ENCODE measurements around the gene XAB2.

The XAB2 gene

GRCh38 chr19:7632340-7633203, 3.2 kb upstream of the XAB2 start:
- no peak for DNase-seq

- no peak for DNase-seq
Observed at GRCh38 chr19:7631577-7631976, 2.2 kb upstream of the XAB2 start.

GRCh38 chr19:7628589-7629311, 595 bp downstream of the XAB2 start:
- DNase-seq = no peak

GRCh38 chr19:7627166-7627565, 2.2 kb downstream of the XAB2 start:
- no peak for DNase-seq

GRCh38 chr19:7625763-7626372, 3.5 kb downstream of the XAB2 start:
- no peak for DNase-seq

GRCh38 chr19:7624810-7625209, 4.5 kb downstream of the XAB2 start:
- DNase-seq = no peak

GRCh38 chr19:7623725-7624603, 5.4 kb downstream of the XAB2 start:
- no peak for DNase-seq

GRCh38 chr19:7622933-7623685, 6.2 kb downstream of the XAB2 start:
- no peak for DNase-seq

GRCh38 chr19:7620442-7621412, 8.6 kb downstream of the XAB2 start:
- no peak for DNase-seq

GRCh38 chr19:7619671-7620441, 9.5 kb downstream of the XAB2 start:
- DNase-seq = no peak

- DNase-seq = no peak
Observed at GRCh38 chr19:7618771-7619510, 10.4 kb downstream of the XAB2 start.

GRCh38 chr19:7618348-7618747, 11.0 kb downstream of the XAB2 start:
- no peak for DNase-seq

- no peak for DNase-seq
Observed at GRCh38 chr19:7617735-7618134, 11.6 kb downstream of the XAB2 start.

- DNase-seq = no peak
Observed at GRCh38 chr19:7617172-7617571, 12.2 kb downstream of the XAB2 start.

GRCh38 chr19:7614859-7615741, 14.2 kb downstream of the XAB2 start:
- DNase-seq = no peak

- no peak for DNase-seq
Observed at GRCh38 chr19:7612282-7613274, 16.8 kb downstream of the XAB2 start.

All from femur (tissue), 1 donor.